Progenitor cell of endocrine pancreas (in vitro differentiated cells): Measurements from ENCODE around the gene PRUNE1. TPM values are rescaled to one million over a fixed set of nuclear protein-coding genes. Genes with fewer than 3 reads are reported as not detected.
A peak's percentile ranks its signal among the peaks of the same experiment; 100 is the strongest.

ENCODE experiments used
- DNase-seq: peaks from one replicate; pipeline ENCODE4 v3.0.0; 2021; ENCODE audit warnings: low spot score; ENCODE audit not compliant: unreplicated experiment
- H3K27ac Mint-ChIP-seq: 2 replicates; pipeline ENCODE4 v1.8.0; 2021; ENCODE audit warnings: mild to moderate bottlenecking, moderate library complexity, mixed read lengths
- H3K27me3 Mint-ChIP-seq: 2 replicates; pipeline ENCODE4 v1.8.0; 2021; ENCODE audit warnings: mixed read lengths
- H3K36me3 Mint-ChIP-seq: 2 replicates; pipeline ENCODE4 v1.8.0; 2022; ENCODE audit warnings: mixed read lengths; ENCODE audit not compliant: insufficient read depth
- H3K4me1 Mint-ChIP-seq: 2 replicates; pipeline ENCODE4 v1.8.0; 2021; ENCODE audit warnings: low read depth, mixed read lengths
- H3K4me3 Mint-ChIP-seq: 2 replicates; pipeline ENCODE4 v1.8.0; 2021; ENCODE audit warnings: low read depth, mild to moderate bottlenecking, moderate library complexity, mixed read lengths
- H3K9me3 Mint-ChIP-seq: 2 replicates; pipeline ENCODE4 v1.8.0; 2021; ENCODE audit warnings: low read depth, mixed read lengths
- CTCF ChIP-seq: fragments of 200-600 bp; sonication (generic); IDR thresholded peaks from one replicate; pipeline ENCODE4 v1.5.0; 2021; ENCODE audit warnings: antibody characterized with exemption, mild to moderate bottlenecking; ENCODE audit not compliant: unreplicated experiment
- total RNA-seq: library from RNA; stranded (reverse); gene quantifications from 2 replicates; pipeline ENCODE4 v1.2.1, GENCODE V29; 2021

PRUNE1 gene
- total RNA-seq, 1 donor from 2014 or later = 24.4 TPM

DNA sequence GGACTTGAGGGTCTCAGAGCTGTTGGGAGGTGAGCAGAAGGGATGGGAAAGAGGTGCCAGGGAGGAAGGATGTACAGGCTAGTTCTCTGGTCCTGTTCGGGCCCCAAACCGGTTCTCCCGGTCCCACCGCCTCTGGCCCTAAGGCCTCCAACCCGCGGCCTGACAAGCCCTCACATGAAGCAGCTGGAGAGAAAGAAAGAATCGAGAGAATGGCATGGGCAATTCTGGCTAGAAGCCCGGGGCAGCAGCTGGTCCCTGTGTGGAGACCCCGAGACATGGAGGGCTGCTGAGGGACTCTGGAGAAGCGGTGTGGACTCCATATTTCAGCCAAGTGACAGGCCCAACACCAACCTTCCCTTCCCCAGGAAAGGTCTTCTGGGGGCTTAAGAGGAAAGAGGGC, 50.4 kb downstream of the PRUNE1 start:
- Mint-ChIP-seq H3K27ac (peak overlapping the region; percentile 91), H3K27me3 (no peaks in the 10 kb centered on the region), H3K4me1 (peaks cover 54% of the 10 kb centered on the region), H3K4me3 (peak overlapping the region; percentile 86), H3K36me3 (peaks cover 24% of the 10 kb centered on the region), H3K9me3 (no peaks in the 10 kb centered on the region)
- peak; percentile 63 for DNase-seq
- TF ChIP-seq CTCF = no peak

DNA sequence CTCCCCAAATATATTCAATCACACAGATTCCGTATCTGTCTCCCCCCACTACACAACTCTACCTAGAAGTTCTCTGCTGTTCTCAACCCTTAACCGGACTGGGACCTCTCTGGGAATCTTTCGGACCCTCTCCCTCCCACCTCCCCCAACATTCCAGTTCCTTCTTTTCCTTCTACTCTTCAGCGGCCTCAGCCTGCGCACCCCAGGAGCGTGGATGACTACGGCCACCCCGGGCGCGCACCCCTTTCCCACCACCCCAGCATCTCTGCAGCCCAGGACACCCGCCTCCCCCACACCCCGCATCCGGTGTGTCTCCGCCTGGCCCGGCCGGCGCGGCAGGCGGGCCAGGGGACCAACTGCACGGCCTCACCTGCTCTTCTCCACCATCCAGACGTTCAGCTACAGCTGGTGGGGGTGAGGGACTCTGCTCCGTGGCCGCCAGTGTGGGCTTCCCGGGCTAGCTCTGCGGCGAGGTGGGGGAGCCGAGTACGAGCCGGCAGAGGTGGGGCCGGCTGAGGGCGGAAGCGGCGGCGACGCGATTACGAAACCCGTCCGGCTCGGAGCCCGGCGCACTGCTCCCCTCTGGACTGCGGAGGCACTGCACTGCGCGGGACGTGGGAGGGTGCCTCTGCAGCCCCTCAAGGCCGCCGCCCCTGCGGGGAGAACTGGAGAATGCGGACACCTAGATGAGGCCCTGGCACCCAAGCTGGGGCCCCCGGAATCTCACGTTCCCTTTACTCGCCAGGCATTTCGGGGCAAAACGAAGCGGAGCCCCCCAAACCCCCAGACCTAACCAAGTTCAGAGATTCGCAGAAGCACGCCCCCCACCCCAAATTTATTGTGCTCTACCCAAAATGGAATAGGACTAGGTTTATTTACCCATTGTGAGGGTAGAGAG, 51.1 kb downstream of the PRUNE1 start, which contains the start of gene CDC42SE1:
TSS of gene CDC42SE1 (minus strand) at position 514 of the 898 bp plus-strand sequence. CDS start 3,892 bp downstream, outside the sequence.
- Mint-ChIP-seq H3K4me1 (peaks cover 57% of the 10 kb centered on the region), H3K9me3 (no peaks in the 10 kb centered on the region), H3K27me3 (no peaks in the 10 kb centered on the region), H3K36me3 (peaks cover 24% of the 10 kb centered on the region), H3K27ac (peak within 1 kb of the TSS; percentile 91), H3K4me3 (peak within 1 kb of the TSS; percentile 86)
- DNase-seq = peak; percentile 72
- TF ChIP-seq CTCF = peak; percentile 76

DNA sequence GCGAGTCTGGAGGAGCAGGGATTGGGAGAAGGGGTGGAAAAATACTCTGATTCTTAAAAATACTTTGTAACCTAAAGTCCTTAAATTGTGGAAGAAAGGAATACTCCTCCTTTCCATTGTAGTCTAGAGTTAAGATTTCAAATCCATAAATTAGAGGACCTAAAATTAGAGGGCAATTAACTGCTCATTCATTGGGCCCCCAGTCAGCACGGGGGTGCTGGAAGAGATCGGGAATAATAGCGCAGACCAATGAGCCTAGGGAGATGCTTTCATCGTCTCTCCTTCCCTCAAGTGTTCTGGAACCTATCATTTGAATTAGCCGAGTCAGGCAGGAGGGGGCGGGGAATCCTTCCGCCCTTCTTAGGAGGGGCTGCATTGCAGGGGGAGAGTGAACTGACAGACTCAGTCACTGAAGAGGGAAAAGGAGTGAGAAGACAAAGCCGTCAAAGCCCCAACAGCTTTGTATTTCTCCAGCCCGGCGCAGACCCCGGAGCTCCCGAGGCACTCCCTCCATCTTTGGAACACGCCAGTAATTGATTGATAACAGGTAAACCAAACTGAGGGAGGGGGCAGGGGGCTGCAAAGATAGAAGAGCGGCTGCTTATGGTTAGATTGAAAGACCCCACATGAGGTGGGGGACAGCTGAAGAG, 51.9 kb downstream of the PRUNE1 start, which contains the start of gene MLLT11:
TSS of gene MLLT11 (plus strand) at position 391 of the 650 bp plus-strand sequence. CDS start 6,828 bp downstream, outside the sequence.
- peaks cover 23% of the 10 kb centered on the region for H3K36me3 Mint-ChIP-seq
- H3K4me1 Mint-ChIP-seq = peaks cover 59% of the 10 kb centered on the region
- no peak for DNase-seq
- no peaks in the 10 kb centered on the region for H3K9me3 Mint-ChIP-seq
- peak within 1 kb of the TSS; percentile 86 for H3K4me3 Mint-ChIP-seq
- H3K27ac Mint-ChIP-seq = peak within 1 kb of the TSS; percentile 91
- no peaks in the 10 kb centered on the region for H3K27me3 Mint-ChIP-seq
- TF ChIP-seq CTCF = no peak

- DNase-seq = no peak
- no peaks in the 10 kb centered on the region for H3K9me3 Mint-ChIP-seq
- peaks cover 57% of the 10 kb centered on the region for H3K4me1 Mint-ChIP-seq
- no peak for TF ChIP-seq CTCF
- peaks cover 25% of the 10 kb centered on the region for H3K36me3 Mint-ChIP-seq
- no peaks in the 10 kb centered on the region for H3K27me3 Mint-ChIP-seq
- peak overlapping the region; percentile 86 for H3K4me3 Mint-ChIP-seq
- peak overlapping the region; percentile 91 for H3K27ac Mint-ChIP-seq
These were observed 52.6 kb downstream of the PRUNE1 start for GRCh38 chr1:151060657-151061421.

DNA sequence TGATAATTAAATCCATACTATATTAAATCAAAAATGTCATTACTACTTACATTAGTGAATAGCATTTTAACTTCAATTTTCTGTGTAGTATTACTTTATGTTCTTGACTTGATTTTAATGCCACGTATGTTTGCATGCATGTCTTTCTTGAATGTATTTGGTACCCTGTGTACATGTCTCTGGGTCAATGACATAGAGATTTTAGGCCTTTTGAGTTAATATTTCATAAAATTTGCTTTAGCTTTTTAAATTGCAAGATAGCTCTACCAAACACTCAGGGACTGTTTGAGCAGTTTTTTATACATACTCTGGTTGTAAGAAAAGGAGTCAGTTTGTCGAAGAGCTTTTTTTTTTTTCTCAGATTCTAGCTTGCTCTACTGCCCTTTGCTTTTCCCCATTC, 53.5 kb downstream of the PRUNE1 start:
- Mint-ChIP-seq H3K27me3 (no peaks in the 10 kb centered on the region), H3K9me3 (no peaks in the 10 kb centered on the region), H3K4me1 (peaks cover 48% of the 10 kb centered on the region), H3K36me3 (peaks cover 21% of the 10 kb centered on the region), H3K27ac (peak overlapping the region; percentile 91), H3K4me3 (peak overlapping the region; percentile 86)
- TF ChIP-seq CTCF = no peak
- DNase-seq = no peak
